Measurements from ENCODE around the gene ANK3.

ANK3 gene

DNA sequence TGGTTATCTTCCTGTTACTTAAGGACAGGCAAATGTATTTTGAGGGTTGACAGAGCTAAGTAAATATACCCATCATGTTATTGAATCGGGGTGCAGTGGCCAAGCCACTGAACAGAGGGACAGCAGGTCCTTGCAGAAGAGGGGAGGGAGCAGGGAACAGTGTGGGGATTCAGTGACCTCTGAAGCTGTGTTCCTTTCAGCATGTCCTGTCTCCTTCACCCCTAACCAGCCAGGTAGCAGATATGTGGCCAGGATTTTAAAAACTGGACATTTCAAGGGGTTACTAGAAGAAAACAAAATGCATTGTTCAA, 12.7 kb downstream of the ANK3 start:
- TF ChIP-seq GATA2 (IDR thresholded peaks at IDR 0.05; ENCODE audit: low read depth, low read length) (no peak), GATA3 (IDR thresholded peaks at IDR 0.05; ENCODE audit: low read depth, low read length) (no peak)

DNA sequence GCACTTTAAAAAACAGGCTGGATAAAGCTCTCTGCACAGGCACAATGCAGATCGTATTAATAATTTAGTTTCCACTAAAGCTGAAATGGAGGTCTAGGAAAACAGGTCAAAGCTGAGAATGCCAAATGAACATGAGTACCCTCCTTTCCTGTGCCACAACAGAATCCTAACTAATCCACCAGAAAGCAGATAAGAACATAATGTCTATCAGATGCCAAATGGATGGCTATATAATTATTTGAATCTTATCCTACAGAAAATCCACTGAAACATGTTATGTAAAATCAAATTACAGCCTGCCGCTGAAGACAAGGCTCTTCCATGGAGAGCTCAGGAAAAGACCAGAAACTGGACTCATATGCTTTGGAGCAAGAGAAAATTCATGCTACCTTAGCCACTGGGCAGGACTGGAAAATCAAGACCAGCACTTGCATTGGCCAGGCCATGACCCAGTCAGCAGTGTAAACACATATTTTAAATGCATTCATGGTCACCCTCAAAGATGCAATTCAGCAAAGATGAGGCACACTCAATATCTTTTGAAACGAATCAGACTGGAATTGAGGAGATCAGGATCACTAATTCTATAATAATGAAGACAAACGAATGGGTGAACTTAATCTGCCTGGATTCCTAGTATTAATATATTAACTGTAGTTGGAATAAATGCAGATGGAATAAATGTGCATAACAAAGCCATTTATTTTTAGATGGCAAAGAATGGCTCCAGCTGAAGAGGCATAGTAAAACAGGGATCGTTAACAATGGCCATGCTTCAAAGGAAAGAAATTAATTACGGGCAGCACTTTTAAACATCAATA, 13.2 kb downstream of the ANK3 start:
- TF ChIP-seq GATA2 (IDR thresholded peaks at IDR 0.05; ENCODE audit: low read depth, low read length) (peak; percentile 76), GATA3 (IDR thresholded peaks at IDR 0.05; ENCODE audit: low read depth, low read length) (peak; percentile 71)

DNA sequence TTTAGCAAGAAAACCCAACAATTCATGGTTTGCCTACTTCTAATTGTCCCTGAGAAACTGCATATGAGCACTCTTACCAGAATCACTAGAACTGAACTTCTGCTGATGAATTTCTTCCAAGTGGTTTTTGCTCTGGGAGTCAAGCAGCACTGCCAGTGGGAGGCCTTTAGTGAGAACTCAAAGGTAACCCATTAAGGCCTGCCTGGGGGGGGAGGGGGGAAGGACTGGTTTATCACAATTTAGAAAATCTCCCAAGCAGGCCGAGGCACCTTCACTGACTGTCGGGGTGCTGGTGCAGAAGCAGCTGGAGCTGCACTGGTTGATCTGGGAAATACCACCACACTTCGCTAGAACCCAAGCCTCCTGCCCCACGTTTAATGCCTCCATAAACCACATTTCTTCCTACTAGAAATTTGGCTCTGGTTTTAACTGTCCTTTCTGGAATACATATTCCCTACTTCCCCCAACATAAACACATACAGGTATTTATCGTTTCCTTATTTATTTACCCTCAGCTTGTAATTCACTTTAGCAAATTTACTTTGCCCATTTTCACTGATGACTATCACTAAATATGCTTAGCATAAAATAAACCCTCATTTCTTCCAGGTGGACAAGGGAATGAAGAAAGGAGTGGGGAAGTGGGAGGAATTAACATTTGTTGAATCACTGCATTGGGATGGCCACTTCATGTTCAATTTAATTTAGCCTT, 14.2 kb downstream of the ANK3 start:
- no peak for TF ChIP-seq GATA3 (IDR thresholded peaks at IDR 0.05; ENCODE audit: low read depth, low read length)
- TF ChIP-seq GATA2 (IDR thresholded peaks at IDR 0.05; ENCODE audit: low read depth, low read length), result no peak

GRCh38 chr10:60374836-60375235, 14.8 kb downstream of the ANK3 start:
- TF ChIP-seq GATA2 (IDR thresholded peaks at IDR 0.05; ENCODE audit: low read depth, low read length), result no peak

DNA sequence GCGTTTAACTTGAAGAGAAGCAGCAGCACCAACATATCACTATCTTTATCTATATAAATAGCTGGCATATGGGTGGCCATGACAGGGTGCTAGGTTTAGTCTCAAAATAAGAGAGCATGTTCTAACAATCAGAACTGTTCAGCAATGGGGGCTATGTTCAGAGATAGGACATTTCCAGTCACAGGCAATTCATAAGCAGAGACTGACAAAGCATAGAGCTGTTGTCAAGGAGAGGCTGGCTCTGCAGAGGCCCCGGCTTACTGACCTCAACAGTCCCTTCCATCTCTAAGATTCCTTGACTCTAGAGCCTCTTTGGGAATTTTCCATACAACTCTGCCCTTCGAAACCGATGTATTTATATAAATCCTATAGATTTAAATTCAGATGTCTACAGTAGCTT, 17.2 kb downstream of the ANK3 start:
- TF ChIP-seq GATA3 (IDR thresholded peaks at IDR 0.05; ENCODE audit: low read depth, low read length) (no peak), GATA2 (IDR thresholded peaks at IDR 0.05; ENCODE audit: low read depth, low read length) (no peak)

GRCh38 chr10:60369547-60369930, 20.1 kb downstream of the ANK3 start:
- TF ChIP-seq GATA3 (IDR thresholded peaks at IDR 0.05; ENCODE audit: low read depth, low read length) (no peak), GATA2 (IDR thresholded peaks at IDR 0.05; ENCODE audit: low read depth, low read length) (no peak)

- TF ChIP-seq GATA3 (IDR thresholded peaks at IDR 0.05; ENCODE audit: low read depth, low read length) (no peak), GATA2 (IDR thresholded peaks at IDR 0.05; ENCODE audit: low read depth, low read length) (no peak)
Measured at GRCh38 chr10:60368875-60369546, 20.7 kb downstream of the ANK3 start.

GRCh38 chr10:60367901-60368300, 21.8 kb downstream of the ANK3 start:
- TF ChIP-seq GATA3 (IDR thresholded peaks at IDR 0.05; ENCODE audit: low read depth, low read length), result no peak
- no peak for TF ChIP-seq GATA2 (IDR thresholded peaks at IDR 0.05; ENCODE audit: low read depth, low read length)

DNA sequence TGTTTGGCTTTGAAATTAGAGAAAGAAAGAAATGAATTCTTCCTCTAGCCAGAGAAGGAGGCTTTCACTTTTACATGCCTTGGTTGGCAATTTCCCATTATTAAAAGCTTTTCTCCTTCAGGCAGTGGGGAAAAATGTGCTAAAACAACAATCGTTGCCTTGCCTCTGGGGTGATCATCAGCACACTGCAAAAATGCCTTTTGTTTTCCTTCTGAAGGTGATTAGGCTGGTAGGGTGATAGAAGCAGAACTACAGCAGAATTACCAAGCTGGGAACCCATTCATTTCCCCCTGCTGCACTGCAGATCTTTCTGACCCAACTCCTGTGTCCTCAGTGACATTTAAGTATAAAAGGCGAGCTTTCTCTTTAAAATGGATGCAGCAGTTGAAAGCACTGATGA, 22.2 kb downstream of the ANK3 start:
- TF ChIP-seq GATA3 (IDR thresholded peaks at IDR 0.05; ENCODE audit: low read depth, low read length) (no peak), GATA2 (IDR thresholded peaks at IDR 0.05; ENCODE audit: low read depth, low read length) (no peak)

DNA sequence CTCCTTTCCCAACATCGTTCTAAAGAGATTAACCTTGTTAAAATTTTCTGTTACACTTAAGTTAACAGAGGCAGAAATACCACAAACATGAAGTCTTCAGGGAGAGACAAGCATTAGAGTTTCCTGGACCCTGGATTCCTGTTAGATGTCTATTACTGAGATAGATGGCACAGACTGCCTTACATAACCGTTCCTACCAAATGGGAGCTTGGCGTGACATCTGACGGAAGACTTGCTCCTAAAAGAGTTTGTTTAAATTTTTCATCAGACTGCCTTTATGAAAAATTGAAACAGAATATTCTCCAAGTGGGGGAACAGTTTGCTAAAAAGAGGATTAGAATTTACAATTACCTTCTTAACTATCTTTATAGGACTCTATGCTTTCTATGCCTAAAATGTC, 22.7 kb downstream of the ANK3 start:
- TF ChIP-seq GATA2 (IDR thresholded peaks at IDR 0.05; ENCODE audit: low read depth, low read length) (no peak), GATA3 (IDR thresholded peaks at IDR 0.05; ENCODE audit: low read depth, low read length) (no peak)

- TF ChIP-seq GATA2 (IDR thresholded peaks at IDR 0.05; ENCODE audit: low read depth, low read length), result no peak
- TF ChIP-seq GATA3 (IDR thresholded peaks at IDR 0.05; ENCODE audit: low read depth, low read length), result no peak
Measured at GRCh38 chr10:60363187-60363586, 26.5 kb downstream of the ANK3 start.

DNA sequence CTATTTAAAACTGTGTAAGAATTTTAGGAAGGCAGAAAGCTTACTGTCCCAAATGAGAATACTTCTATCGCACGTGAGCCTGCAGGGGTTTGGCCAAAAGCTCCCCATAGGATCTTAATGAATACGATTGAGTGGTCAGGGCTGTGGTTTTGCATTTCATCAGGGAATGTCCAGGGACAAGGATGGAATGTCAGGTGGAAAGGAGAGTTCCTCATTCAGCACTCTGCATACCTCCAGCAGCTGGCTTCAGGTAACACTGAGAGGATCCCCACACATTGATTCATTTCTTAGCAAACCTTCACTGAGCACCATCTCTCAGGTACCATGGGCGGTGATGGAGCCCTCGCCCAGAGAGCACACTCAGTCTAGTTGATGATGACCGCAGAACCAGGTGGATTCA, 27.2 kb downstream of the ANK3 start:
- no peak for TF ChIP-seq GATA3 (IDR thresholded peaks at IDR 0.05; ENCODE audit: low read depth, low read length)
- TF ChIP-seq GATA2 (IDR thresholded peaks at IDR 0.05; ENCODE audit: low read depth, low read length), result no peak

DNA sequence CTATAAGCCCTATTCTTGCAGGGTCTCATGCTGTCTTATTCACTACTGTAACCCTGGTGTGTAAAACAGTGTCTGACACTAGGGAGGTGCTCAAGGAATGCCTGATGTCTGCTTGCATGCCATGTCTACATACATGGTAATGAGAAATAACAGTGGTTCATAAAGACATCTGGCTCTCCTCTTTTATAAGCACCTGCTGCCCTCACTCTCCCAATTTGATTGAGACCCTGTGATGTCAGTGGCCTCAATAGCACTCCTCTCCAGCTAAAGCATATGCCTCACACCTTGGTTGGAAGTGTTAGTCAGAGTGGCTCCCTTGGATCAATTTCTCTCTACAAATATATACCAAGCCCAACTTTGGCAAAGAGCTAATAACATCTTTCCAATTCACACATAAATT, 30.6 kb downstream of the ANK3 start:
- TF ChIP-seq GATA3 (IDR thresholded peaks at IDR 0.05; ENCODE audit: low read depth, low read length) (no peak), GATA2 (IDR thresholded peaks at IDR 0.05; ENCODE audit: low read depth, low read length) (no peak)

DNA sequence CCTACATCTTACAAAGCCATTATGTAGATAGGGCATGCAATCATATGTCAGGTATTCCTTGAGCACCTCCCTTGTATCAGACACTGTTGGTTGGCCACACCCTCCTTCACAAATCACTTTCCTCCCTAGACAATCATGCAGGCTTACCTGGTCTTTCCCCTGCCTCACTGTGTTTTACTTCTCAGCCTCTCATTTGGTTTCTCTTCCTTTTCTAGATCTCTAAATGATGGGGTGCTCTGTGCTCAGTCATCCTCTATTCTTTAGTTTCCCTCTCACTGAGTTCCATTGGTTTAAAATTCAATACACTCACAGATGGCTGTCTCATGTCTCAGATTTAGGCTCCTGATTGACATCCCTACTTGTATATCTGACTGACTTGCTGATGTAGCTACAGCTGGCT, 31.4 kb downstream of the ANK3 start:
- TF ChIP-seq GATA2 (IDR thresholded peaks at IDR 0.05; ENCODE audit: low read depth, low read length), result no peak
- no peak for TF ChIP-seq GATA3 (IDR thresholded peaks at IDR 0.05; ENCODE audit: low read depth, low read length)
